Fibroblast of pulmonary artery (primary cell): ENCODE results near the gene DISP2.
A peak's percentile ranks its signal among the peaks of the same experiment; 100 is the strongest.

Source experiments
- DNase-seq: peaks from one replicate; pipeline ENCODE4 v3.0.0-alpha.2; 2010; ENCODE audit warnings: low read depth
- H3K4me3 ChIP-seq: replicated peaks from 2 replicates; pipeline ENCODE4 v1.5.1; 2011; ENCODE audit warnings: low read depth, mild to moderate bottlenecking, control low read depth, low read length, moderate library complexity
- CTCF ChIP-seq: IDR thresholded peaks from 2 replicates; pipeline ENCODE4 v1.5.1; 2011; ENCODE audit warnings: mild to moderate bottlenecking, control low read depth, low read length, inconsistent platforms; ENCODE audit errors: missing control alignments

The DISP2 gene

GRCh38 chr15:40379374-40379773 is 21.4 kb downstream of the DISP2 start:
- no peak for TF ChIP-seq CTCF
- DNase-seq = no peak
- no peak overlapping the region for H3K4me3 ChIP-seq

DNA sequence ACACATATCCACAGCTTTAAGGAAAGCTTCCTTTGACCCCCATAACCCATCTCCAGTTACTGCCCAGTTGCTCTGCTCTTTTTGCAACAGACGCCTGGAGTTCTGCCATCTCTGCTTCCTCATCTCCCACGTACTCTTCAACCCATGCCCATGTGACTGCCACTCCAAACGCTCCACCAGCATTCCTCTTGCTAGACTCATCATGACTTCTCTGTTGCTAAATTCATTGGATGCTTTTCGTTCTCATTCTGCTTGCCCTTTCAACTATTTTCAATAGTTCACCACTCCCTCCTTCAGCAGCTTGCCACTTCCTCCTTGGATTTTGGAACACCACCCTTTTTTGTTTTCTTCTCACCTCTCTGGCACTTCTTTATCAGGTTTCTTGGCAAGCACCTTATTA is 21.8 kb downstream of the DISP2 start:
- peak; percentile 98 for DNase-seq
- no peak overlapping the region for H3K4me3 ChIP-seq
- TF ChIP-seq CTCF = no peak

GRCh38 chr15:40380636-40381035 is 22.6 kb downstream of the DISP2 start:
- no peak for TF ChIP-seq CTCF

GRCh38 chr15:40381818-40382529 is 24.0 kb downstream of the DISP2 start:
- no peak for DNase-seq
- H3K4me3 ChIP-seq = no peak overlapping the region

More at GRCh38 chr15:40380636-40381035, 22.6 kb downstream of the DISP2 start:
- H3K4me3 ChIP-seq = no peak overlapping the region
- no peak for DNase-seq

DNA sequence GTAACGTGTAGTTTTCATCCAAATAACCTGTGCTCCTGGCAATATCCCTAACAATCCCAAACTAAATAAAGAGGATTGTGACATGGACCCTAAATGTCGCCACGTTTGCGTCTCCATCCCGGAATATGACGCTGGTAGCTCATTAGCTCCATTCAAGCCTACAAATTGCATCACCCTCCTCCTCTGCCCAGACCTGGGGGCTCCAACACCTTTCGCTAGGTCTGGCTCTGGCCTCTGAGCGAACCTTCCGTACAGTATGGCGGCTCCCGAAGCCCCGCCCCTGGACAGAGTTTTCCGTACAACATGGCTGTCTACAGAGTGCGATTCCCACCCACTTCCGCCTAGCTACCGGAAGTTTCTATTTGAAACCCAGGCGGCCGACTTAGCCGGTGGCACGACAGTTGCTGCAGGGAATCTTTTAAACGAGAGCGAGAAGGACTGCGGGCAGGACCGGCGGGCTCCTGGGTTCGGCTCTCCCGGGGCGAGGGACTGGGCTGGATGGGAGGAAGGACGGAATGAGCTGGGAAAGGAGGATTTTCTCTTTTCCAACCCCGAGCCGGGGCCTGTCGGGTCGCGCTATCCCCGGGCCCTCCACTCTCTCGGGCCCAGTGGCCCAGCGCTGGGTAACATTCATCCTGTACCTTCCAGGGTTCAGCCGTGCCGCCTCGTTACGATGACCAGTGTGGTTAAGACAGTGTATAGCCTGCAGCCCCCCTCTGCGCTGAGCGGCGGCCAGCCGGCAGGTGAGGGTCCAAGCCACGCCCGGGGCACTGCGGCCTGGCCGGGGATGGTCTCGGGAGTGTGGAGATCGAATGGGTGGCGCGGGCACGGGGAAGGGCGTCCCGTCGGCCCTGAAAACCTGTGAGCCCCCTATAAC is 24.8 kb downstream of the DISP2 start, which contains the start of gene KNSTRN:
Gene KNSTRN (plus strand): TSS at position 142 of the 877 bp plus-strand sequence. CDS start 115 bp downstream, at position 257.
- TF ChIP-seq CTCF = no peak
- peak within 1 kb of the TSS; percentile 92 for H3K4me3 ChIP-seq
- DNase-seq = peak; percentile 94

More at GRCh38 chr15:40381818-40382529, 24.0 kb downstream of the DISP2 start:
- no peak for TF ChIP-seq CTCF

- H3K4me3 ChIP-seq = no peak overlapping the region
- no peak for TF ChIP-seq CTCF
- no peak for DNase-seq
Measured at GRCh38 chr15:40386480-40386879, 28.5 kb downstream of the DISP2 start.
